H9 (cell line): Measurements from ENCODE around the gene POU2F2. TPM values are rescaled to one million over a fixed set of nuclear protein-coding genes. Genes with fewer than 3 reads are reported as not detected.

Experiments
- DNase-seq: peaks from one replicate; pipeline ENCODE4 v3.0.0-alpha.2; 2017
- H2AFZ ChIP-seq: one replicate; pipeline ENCODE4 v1.6.1; 2013; ENCODE audit warnings: mild to moderate bottlenecking, low read length, control low read depth, moderate library complexity
- H2AK5ac ChIP-seq: 2 replicates; pipeline ENCODE4 v1.6.1; 2013; ENCODE audit warnings: low read length, control low read depth, mixed read lengths; ENCODE audit not compliant: insufficient read length
- H2BK120ac ChIP-seq: one replicate; pipeline ENCODE4 v1.6.1; 2013; ENCODE audit warnings: low read depth, mild to moderate bottlenecking, low read length, control low read depth, inconsistent platforms; ENCODE audit not compliant: poor library complexity, severe bottlenecking
- H2BK12ac ChIP-seq: 2 replicates; pipeline ENCODE4 v1.6.1; 2013; ENCODE audit warnings: low read length, control low read depth, mixed read lengths, low read depth; ENCODE audit not compliant: insufficient read length
- H2BK15ac ChIP-seq: 2 replicates; pipeline ENCODE4 v1.6.1; 2013; ENCODE audit warnings: low read depth, low read length, control low read depth
- H2BK20ac ChIP-seq: one replicate; pipeline ENCODE4 v1.6.1; 2013; ENCODE audit warnings: low read depth, mild to moderate bottlenecking, low read length, control low read depth, inconsistent platforms; ENCODE audit not compliant: poor library complexity, severe bottlenecking
- H2BK5ac ChIP-seq: 2 replicates; pipeline ENCODE4 v1.6.1; 2013; ENCODE audit warnings: low read length, control low read depth, mixed read lengths; ENCODE audit not compliant: insufficient read length
- H3K14ac ChIP-seq: 2 replicates; pipeline ENCODE4 v1.6.1; 2013; ENCODE audit warnings: low read length, control low read depth; ENCODE audit not compliant: insufficient read depth
- H3K18ac ChIP-seq: 2 replicates; pipeline ENCODE4 v1.6.1; 2013; ENCODE audit warnings: low read depth, mild to moderate bottlenecking, mixed read lengths, low read length, control low read depth; ENCODE audit not compliant: insufficient read length
- H3K23ac ChIP-seq: 2 replicates; pipeline ENCODE4 v1.6.1; 2013; ENCODE audit warnings: low read length, control low read depth, mixed read lengths, low read depth; ENCODE audit not compliant: insufficient read length
- H3K23me2 ChIP-seq: 2 replicates; pipeline ENCODE4 v1.6.1; 2013; ENCODE audit warnings: low read depth, mild to moderate bottlenecking, mixed read lengths, low read length, control low read depth; ENCODE audit not compliant: insufficient read length, poor library complexity, severe bottlenecking
- H3K27ac ChIP-seq: 2 replicates; pipeline ENCODE4 v1.5.1; 2013; ENCODE audit warnings: low read length, control low read depth, mixed read lengths, low read depth; ENCODE audit not compliant: insufficient read length
- H3K27me3 ChIP-seq: 2 replicates; pipeline ENCODE4 v1.6.1; 2013; ENCODE audit warnings: low read length, control low read depth, inconsistent platforms; ENCODE audit not compliant: insufficient read depth
- H3K4ac ChIP-seq: 2 replicates; pipeline ENCODE4 v1.6.1; 2013; ENCODE audit warnings: low read depth, mild to moderate bottlenecking, control low read depth, inconsistent platforms, low read length, moderate library complexity
- H3K4me1 ChIP-seq: 2 replicates; pipeline ENCODE4 v1.6.1; 2013; ENCODE audit warnings: low read length, control low read depth, inconsistent platforms; ENCODE audit not compliant: insufficient read depth
- H3K4me2 ChIP-seq: 2 replicates; pipeline ENCODE4 v1.6.1; 2013; ENCODE audit warnings: low read length, control low read depth, mixed read lengths; ENCODE audit not compliant: insufficient read length, insufficient read depth
- H3K56ac ChIP-seq: 2 replicates; pipeline ENCODE4 v1.6.1; 2013; ENCODE audit warnings: low read depth, mild to moderate bottlenecking, mixed read lengths, low read length, control low read depth; ENCODE audit not compliant: insufficient read length
- H3K79me1 ChIP-seq: 2 replicates; pipeline ENCODE4 v1.6.1; 2013; ENCODE audit warnings: low read depth, mild to moderate bottlenecking, moderate library complexity, low read length, control low read depth, inconsistent platforms; ENCODE audit not compliant: insufficient read depth, poor library complexity, severe bottlenecking
- H3K79me2 ChIP-seq: 2 replicates; pipeline ENCODE4 v1.6.1; 2013; ENCODE audit warnings: low read length, control low read depth, inconsistent platforms; ENCODE audit not compliant: insufficient read depth
- H3K9ac ChIP-seq: 2 replicates; pipeline ENCODE4 v1.6.1; 2013; ENCODE audit warnings: low read length, control low read depth, mixed read lengths; ENCODE audit not compliant: insufficient read length; ENCODE audit errors: extremely low read depth
- H3K9me3 ChIP-seq: one replicate; pipeline ENCODE4 v1.6.1; 2013; ENCODE audit warnings: low read depth, low read length, inconsistent platforms; ENCODE audit not compliant: control insufficient read depth
- H3T11ph ChIP-seq: one replicate; pipeline ENCODE4 v1.6.1; 2013; ENCODE audit warnings: mild to moderate bottlenecking, low read length, control low read depth, inconsistent platforms
- H4K20me1 ChIP-seq: one replicate; pipeline ENCODE4 v1.6.1; 2013; ENCODE audit not compliant: control insufficient read depth, insufficient read length, insufficient read depth
- H4K5ac ChIP-seq: 2 replicates; pipeline ENCODE4 v1.6.1; 2013; ENCODE audit warnings: low read depth, mild to moderate bottlenecking, mixed read lengths, low read length, control low read depth; ENCODE audit not compliant: insufficient read length
- H4K8ac ChIP-seq: replicated peaks from 2 replicates; pipeline ENCODE4 v1.6.1; 2013; ENCODE audit warnings: low read length, control low read depth, mixed read lengths, low read depth; ENCODE audit not compliant: insufficient read length
- H4K91ac ChIP-seq: 2 replicates; pipeline ENCODE4 v1.6.1; 2013; ENCODE audit warnings: low read depth, mild to moderate bottlenecking, moderate library complexity, mixed read lengths, low read length, control low read depth; ENCODE audit not compliant: insufficient read length
- H3K27ac Mint-ChIP-seq, 3 experiments: 2 replicates in 2 of 3; 3 replicates in 1 of 3; pipeline ENCODE4 v1.8.0; 2020 to 2021; ENCODE audit warnings: mixed read lengths in 3 of 3, mild to moderate bottlenecking in 1 of 3, moderate library complexity in 1 of 3
- H3K27me3 Mint-ChIP-seq: 2 replicates; pipeline ENCODE4 v1.8.0; 2021; ENCODE audit warnings: low read depth, mild to moderate bottlenecking, moderate library complexity, mixed read lengths
- H3K36me3 Mint-ChIP-seq, 3 experiments: 2 replicates in 2 of 3; 3 replicates in 1 of 3; pipeline ENCODE4 v1.8.0; 2020 to 2021; ENCODE audit warnings: low read depth in 3 of 3, mixed read lengths in 3 of 3; ENCODE audit not compliant: insufficient read depth in 1 of 3
- H3K4me1 Mint-ChIP-seq, 2 experiments: 2 replicates each; pipeline ENCODE4 v1.8.0; 2020; ENCODE audit warnings: mixed read lengths in 2 of 2
- H3K4me3 Mint-ChIP-seq, 2 experiments: 2 replicates in 1 of 2; 3 replicates in 1 of 2; pipeline ENCODE4 v1.8.0; 2020 to 2021; ENCODE audit warnings: mild to moderate bottlenecking in 2 of 2, mixed read lengths in 2 of 2, moderate library complexity in 1 of 2
- H3K9me3 Mint-ChIP-seq, 2 experiments: 2 replicates in 1 of 2; 3 replicates in 1 of 2; pipeline ENCODE4 v1.8.0; 2020; ENCODE audit warnings: mild to moderate bottlenecking in 2 of 2, mixed read lengths in 2 of 2, moderate library complexity in 1 of 2
- CTCF ChIP-seq: fragments of 200-600 bp; sonication (generic); conservative IDR thresholded peaks from 3 replicates; pipeline ENCODE4 v1.8.0; 2021; ENCODE audit warnings: antibody characterized with exemption, mild to moderate bottlenecking
- WGBS: extraction: QIAGEN DNeasy Blood & Tissue Kit; methylation state at CpG from one replicate; pipeline ENCODE4 v1.1.7; 2013; ENCODE audit warnings: missing lambda C conversion rate, low lambda C conversion rate, mixed read lengths; ENCODE audit not compliant: insufficient read length; ENCODE audit errors: extremely low coverage; 5-methylcytosine and 5-hydroxymethylcytosine counted together
- total RNA-seq: library from RNA; stranded (reverse); gene quantifications from 2 replicates; pipeline ENCODE4 v1.2.1, GENCODE V29; 2021

POU2F2 gene
- total RNA-seq, 1 experiment from 2014 or later, result 2.9 TPM

GRCh38 chr19:42115219-42115618 lies 17.0 kb downstream of the POU2F2 start:
- H3K4me2 ChIP-seq, result no peak overlapping the region
- no peaks in the 10 kb centered on the region for H3K23me2 ChIP-seq
- H4K20me1 ChIP-seq, result no peaks in the 10 kb centered on the region
- WGBS, result no CpG with 5 or more reads among the region's 4 CpGs
- peaks cover 6% of the 10 kb centered on the region; the same call in 1 of the 2 replicates for H3K4me1 ChIP-seq
- H4K8ac ChIP-seq, result no peak overlapping the region
- no peak for DNase-seq
- no peak overlapping the region for H2BK12ac ChIP-seq
- H2BK120ac ChIP-seq, result no peak overlapping the region
- H3K27me3 ChIP-seq, result no peaks in the 10 kb centered on the region
- H3K23ac ChIP-seq, result no peak overlapping the region
- no peak overlapping the region for H3T11ph ChIP-seq
- no peak overlapping the region for H2BK15ac ChIP-seq
- H3K9me3 ChIP-seq, result no peaks in the 10 kb centered on the region
- H4K5ac ChIP-seq, result no peak overlapping the region
- H2AK5ac ChIP-seq, result no peak overlapping the region
- no peaks in the 10 kb centered on the region for H3K79me1 ChIP-seq
- H4K91ac ChIP-seq, result no peak overlapping the region
- H2AFZ ChIP-seq, result no peak overlapping the region
- Mint-ChIP-seq H3K27me3 (peaks cover 2% of the 10 kb centered on the region), H3K27ac (no peak overlapping the region), H3K36me3 (no peaks in the 10 kb centered on the region), H3K4me3 (no peak overlapping the region), H3K9me3 (no peaks in the 10 kb centered on the region), H3K4me1 (peaks cover 20 to 21% of the 10 kb centered on the region in 2 experiments)
- TF ChIP-seq CTCF, result no peak
- no peak overlapping the region for H3K4ac ChIP-seq
- H3K18ac ChIP-seq, result no peak overlapping the region
- no peak overlapping the region for H2BK20ac ChIP-seq
- H3K79me2 ChIP-seq, result no peaks in the 10 kb centered on the region
- H3K27ac ChIP-seq, result no peak overlapping the region
- H3K9ac ChIP-seq, result no peak overlapping the region
- no peak overlapping the region for H3K56ac ChIP-seq
- H3K14ac ChIP-seq, result no peak overlapping the region
- no peak overlapping the region for H2BK5ac ChIP-seq
